WTC11 (cell line): Measurements from ENCODE around the gene APOBEC3F.

Experiments used
- CTCF ChIP-seq: fragments of 200-600 bp; IDR thresholded peaks from 2 replicates; pipeline ENCODE4 v1.8.0; 2022; ENCODE audit warnings: antibody characterized with exemption
- IRF2 ChIP-seq: sonication (generic); formaldehyde crosslinking; IDR thresholded peaks from 2 replicates; pipeline ENCODE4 v1.8.0; 2022; ENCODE audit warnings: low read depth, missing genetic modification reagents, borderline replicate concordance
- NFE2L1 ChIP-seq: sonication (generic); formaldehyde crosslinking; IDR thresholded peaks from 2 replicates; pipeline ENCODE4 v1.8.1; 2023; ENCODE audit warnings: missing genetic modification reagents
- NR1H2 ChIP-seq: sonication (generic); formaldehyde crosslinking; IDR thresholded peaks from 2 replicates; pipeline ENCODE4 v1.9.0; 2021; ENCODE audit warnings: mild to moderate bottlenecking, moderate library complexity, missing genetic modification reagents
- TEAD4 ChIP-seq: sonication (generic); formaldehyde crosslinking; IDR thresholded peaks from 2 replicates; pipeline ENCODE4 v1.8.0; 2022; ENCODE audit warnings: mild to moderate bottlenecking, missing genetic modification reagents
- USF1 ChIP-seq: sonication (generic); formaldehyde crosslinking; IDR thresholded peaks from 2 replicates; pipeline ENCODE4 v1.8.0; 2022; ENCODE audit warnings: mild to moderate bottlenecking, missing genetic modification reagents

- no peak for TF ChIP-seq NR1H2 (CRISPR knock-in tag)
- TF ChIP-seq USF1 (CRISPR knock-in tag): no peak
- TF ChIP-seq CTCF: no peak
- TF ChIP-seq TEAD4 (CRISPR knock-in tag): no peak
- no peak for TF ChIP-seq IRF2 (CRISPR knock-in tag)
- no peak for TF ChIP-seq NFE2L1 (CRISPR knock-in tag)
Observed at GRCh38 chr22:39010946-39011345, 29.7 kb upstream of the APOBEC3F start.
